ENCODE results near the gene ASAP2. TPM values are rescaled to one million over a fixed set of nuclear protein-coding genes. Genes with fewer than 3 reads are reported as not detected.

The ASAP2 gene
- total RNA-seq, 2 experiments from 2014 or later = 0.27 TPM; not detected in 1

DNA sequence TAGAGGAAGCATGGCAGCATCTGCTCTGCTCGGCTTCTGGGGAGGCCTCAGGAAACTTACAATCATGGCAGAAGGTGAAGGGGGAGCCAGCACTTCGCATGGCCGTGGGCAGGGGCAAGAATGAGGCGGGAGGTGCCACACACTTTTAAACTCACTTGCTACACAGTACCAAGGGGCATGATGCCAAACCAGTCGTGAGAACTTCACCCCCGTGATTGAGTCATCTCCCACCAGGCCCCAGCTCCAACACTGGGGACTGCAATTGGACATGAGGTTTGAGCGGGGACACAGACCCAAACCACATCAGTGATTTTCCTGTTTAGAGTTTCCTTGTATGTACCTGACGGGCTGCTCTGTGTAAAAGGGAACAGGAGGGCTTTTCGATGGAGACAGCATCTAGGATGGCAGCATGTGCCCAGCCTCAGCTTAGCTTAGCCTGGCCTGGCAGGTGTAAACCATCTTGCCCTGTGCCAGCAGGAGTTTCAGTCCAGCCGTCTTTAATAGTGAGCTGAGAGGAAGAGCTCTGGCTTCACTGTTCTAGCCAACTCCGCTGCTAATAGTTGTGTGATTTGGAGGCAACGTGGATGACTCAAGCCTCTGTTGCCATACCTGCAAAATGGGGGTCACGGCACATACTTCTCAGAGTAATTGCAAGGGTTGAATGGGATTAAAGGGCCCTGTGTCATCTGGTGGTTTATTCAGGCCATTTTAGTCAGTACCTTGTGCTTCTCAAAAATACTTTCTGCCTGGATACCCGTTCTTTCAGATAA, 101.8 kb downstream of the ASAP2 start:
- H3K9me2 ChIP-seq (ENCODE audit: insufficient read depth, low read length) = no peaks in the 10 kb centered on the region
- H3K4me2 ChIP-seq (ENCODE audit: low read length) = no peak overlapping the region
- no peaks in the 10 kb centered on the region for H3K79me2 ChIP-seq (ENCODE audit: insufficient read depth, low read depth, low read length)
- no TSS peak for BruUV-seq (replicated peaks)
- no peaks in the 10 kb centered on the region for H3K4me1 ChIP-seq (ENCODE audit: insufficient read depth, low read length, poor library complexity, severe bottlenecking)
- no peaks in the 10 kb centered on the region for H3K36me3 ChIP-seq (ENCODE audit: insufficient read depth, low read length)
- no peaks in the 10 kb centered on the region for H3K9me3 ChIP-seq (ENCODE audit: low read length)
- intact Hi-C loops (cut with micrococcal nuclease; ENCODE audit: unreplicated experiment) = no loop called here
- no peaks in the 10 kb centered on the region for H4K20me1 ChIP-seq (ENCODE audit: insufficient read depth, low read length)
- no peak overlapping the region for H2AFZ ChIP-seq (ENCODE audit: low read length)
- ChIA-PET POLR2A (no interaction called here), CTCF (ENCODE audit: unreplicated experiment) (no interaction called here)
- no peak for DNase-seq (ENCODE audit: low spot score)
- no peak for TF ChIP-seq EZH2phosphoT487 (IDR thresholded peaks at IDR 0.05; ENCODE audit: borderline replicate concordance, low read depth, low read length)
- TF ChIP-seq, protein P1, sequence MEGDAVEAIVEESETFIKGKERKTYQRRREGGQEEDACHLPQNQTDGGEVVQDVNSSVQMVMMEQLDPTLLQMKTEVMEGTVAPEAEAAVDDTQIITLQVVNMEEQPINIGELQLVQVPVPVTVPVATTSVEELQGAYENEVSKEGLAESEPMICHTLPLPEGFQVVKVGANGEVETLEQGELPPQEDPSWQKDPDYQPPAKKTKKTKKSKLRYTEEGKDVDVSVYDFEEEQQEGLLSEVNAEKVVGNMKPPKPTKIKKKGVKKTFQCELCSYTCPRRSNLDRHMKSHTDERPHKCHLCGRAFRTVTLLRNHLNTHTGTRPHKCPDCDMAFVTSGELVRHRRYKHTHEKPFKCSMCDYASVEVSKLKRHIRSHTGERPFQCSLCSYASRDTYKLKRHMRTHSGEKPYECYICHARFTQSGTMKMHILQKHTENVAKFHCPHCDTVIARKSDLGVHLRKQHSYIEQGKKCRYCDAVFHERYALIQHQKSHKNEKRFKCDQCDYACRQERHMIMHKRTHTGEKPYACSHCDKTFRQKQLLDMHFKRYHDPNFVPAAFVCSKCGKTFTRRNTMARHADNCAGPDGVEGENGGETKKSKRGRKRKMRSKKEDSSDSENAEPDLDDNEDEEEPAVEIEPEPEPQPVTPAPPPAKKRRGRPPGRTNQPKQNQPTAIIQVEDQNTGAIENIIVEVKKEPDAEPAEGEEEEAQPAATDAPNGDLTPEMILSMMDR (conservative IDR thresholded peaks at IDR 0.05; ENCODE audit: low read length) = no peak
- H3K27ac ChIP-seq (ENCODE audit: low read depth, low read length, poor library complexity, severe bottlenecking) = no peak overlapping the region
- H3K4me3 ChIP-seq (ENCODE audit: low read depth, low read length, poor library complexity, severe bottlenecking) = no peak overlapping the region

DNA sequence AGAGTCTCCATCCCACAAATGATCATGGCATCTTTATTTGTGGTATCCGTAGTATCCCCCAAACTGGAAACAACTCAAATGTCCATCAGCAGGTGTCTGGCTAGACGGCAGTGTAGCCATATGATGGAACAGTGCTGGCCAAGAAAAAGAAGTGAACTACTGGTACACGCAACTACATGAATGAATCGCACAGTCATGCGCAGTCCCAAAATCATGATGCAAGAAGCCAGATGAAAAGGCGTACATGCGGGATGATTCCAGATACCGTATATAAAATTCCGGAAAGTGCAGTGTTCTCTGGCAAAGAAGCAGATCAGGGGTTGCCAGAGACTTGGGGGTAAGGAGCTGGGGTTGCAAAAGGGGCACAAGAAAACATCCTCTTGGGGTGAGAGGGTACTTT, 102.5 kb downstream of the ASAP2 start:
- Histone ChIP-seq H3K79me2 (ENCODE audit: insufficient read depth, low read depth, low read length) (no peaks in the 10 kb centered on the region), H4K20me1 (ENCODE audit: insufficient read depth, low read length) (no peaks in the 10 kb centered on the region), H3K36me3 (ENCODE audit: insufficient read depth, low read length) (no peaks in the 10 kb centered on the region), H3K9me2 (ENCODE audit: insufficient read depth, low read length) (no peaks in the 10 kb centered on the region), H3K4me2 (ENCODE audit: low read length) (no peak overlapping the region), H2AFZ (ENCODE audit: low read length) (no peak overlapping the region), H3K4me3 (ENCODE audit: low read depth, low read length, poor library complexity, severe bottlenecking) (no peak overlapping the region), H3K27ac (ENCODE audit: low read depth, low read length, poor library complexity, severe bottlenecking) (no peak overlapping the region), H3K9me3 (ENCODE audit: low read length) (no peaks in the 10 kb centered on the region), H3K4me1 (ENCODE audit: insufficient read depth, low read length, poor library complexity, severe bottlenecking) (no peaks in the 10 kb centered on the region)
- ChIA-PET CTCF (ENCODE audit: unreplicated experiment) (no interaction called here), POLR2A (interaction anchor here (0.5 kb wide), 1 partner anchor 40 kb away, joined by 4 read pairs; no protein-coding TSS in a partner anchor)
- no peak for TF ChIP-seq EZH2phosphoT487 (IDR thresholded peaks at IDR 0.05; ENCODE audit: borderline replicate concordance, low read depth, low read length)
- TF ChIP-seq, protein P1 (conservative IDR thresholded peaks at IDR 0.05; ENCODE audit: low read length) = no peak
- DNase-seq (ENCODE audit: low spot score) = no peak
- BruUV-seq (replicated peaks) = no TSS peak
- intact Hi-C loops (cut with micrococcal nuclease; ENCODE audit: unreplicated experiment) = no loop called here

DNA sequence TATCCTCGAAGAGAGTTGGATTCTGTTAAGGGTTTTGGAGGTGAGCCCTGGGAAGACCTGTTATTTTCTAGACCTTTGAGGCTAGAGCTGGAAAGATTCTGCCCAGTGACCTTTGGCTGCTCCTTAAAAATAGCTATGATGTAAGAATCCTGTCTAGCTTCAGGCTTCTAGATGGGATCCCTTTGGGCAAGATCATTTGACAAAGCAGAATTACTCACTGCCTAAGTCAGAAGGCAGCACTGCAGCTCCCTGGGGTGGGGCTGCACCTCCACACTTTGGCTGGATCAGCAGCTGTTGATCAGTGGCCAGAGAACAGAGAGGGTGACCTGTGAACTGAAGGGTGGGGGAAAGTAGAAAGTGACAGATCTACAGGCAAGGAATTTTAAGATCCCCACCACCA, 103.8 kb downstream of the ASAP2 start:
- intact Hi-C loops (cut with micrococcal nuclease; ENCODE audit: unreplicated experiment) = no loop called here
- H3K9me3 ChIP-seq (ENCODE audit: low read length) = no peaks in the 10 kb centered on the region
- H3K27ac ChIP-seq (ENCODE audit: low read depth, low read length, poor library complexity, severe bottlenecking) = no peak overlapping the region
- H3K4me2 ChIP-seq (ENCODE audit: low read length) = no peak overlapping the region
- no peaks in the 10 kb centered on the region for H3K36me3 ChIP-seq (ENCODE audit: insufficient read depth, low read length)
- H3K4me1 ChIP-seq (ENCODE audit: insufficient read depth, low read length, poor library complexity, severe bottlenecking) = no peaks in the 10 kb centered on the region
- no peaks in the 10 kb centered on the region for H3K9me2 ChIP-seq (ENCODE audit: insufficient read depth, low read length)
- H2AFZ ChIP-seq (ENCODE audit: low read length) = no peak overlapping the region
- ChIA-PET CTCF (ENCODE audit: unreplicated experiment) (no interaction called here), POLR2A (interaction anchor here (0.6 to 0.9 kb wide), 3 partner anchors 10 to 1194 kb away, joined by 3 read pairs; no protein-coding TSS in a partner anchor)
- no peak for DNase-seq (ENCODE audit: low spot score)
- H4K20me1 ChIP-seq (ENCODE audit: insufficient read depth, low read length) = no peaks in the 10 kb centered on the region
- TF ChIP-seq, protein P1 (conservative IDR thresholded peaks at IDR 0.05; ENCODE audit: low read length) = no peak
- no peak for TF ChIP-seq EZH2phosphoT487 (IDR thresholded peaks at IDR 0.05; ENCODE audit: borderline replicate concordance, low read depth, low read length)
- no TSS peak for BruUV-seq (replicated peaks)
- no peaks in the 10 kb centered on the region for H3K79me2 ChIP-seq (ENCODE audit: insufficient read depth, low read depth, low read length)
- no peak overlapping the region for H3K4me3 ChIP-seq (ENCODE audit: low read depth, low read length, poor library complexity, severe bottlenecking)
